ENCODE results near the gene OR1F1.

The OR1F1 gene

DNA sequence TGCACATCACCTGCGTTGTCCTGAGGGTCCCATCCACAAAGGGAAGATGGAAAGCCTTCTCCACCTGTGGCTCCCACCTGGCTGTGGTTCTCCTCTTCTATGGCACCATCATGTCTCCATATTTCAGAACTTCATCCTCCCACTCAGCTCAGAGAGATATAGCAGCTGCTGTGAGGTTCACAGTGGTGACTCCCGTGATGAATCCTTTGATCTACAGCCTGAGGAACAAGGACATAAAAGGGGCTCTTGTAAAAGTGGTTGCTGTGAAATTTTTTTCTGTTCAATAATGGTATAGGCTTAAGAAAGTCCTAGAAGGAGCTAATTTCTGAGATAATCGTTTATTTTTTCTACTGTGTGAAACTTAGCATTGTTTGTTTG is 28.2 kb downstream of the OR1F1 start (continued):
- TF ChIP-seq, protein P1, sequence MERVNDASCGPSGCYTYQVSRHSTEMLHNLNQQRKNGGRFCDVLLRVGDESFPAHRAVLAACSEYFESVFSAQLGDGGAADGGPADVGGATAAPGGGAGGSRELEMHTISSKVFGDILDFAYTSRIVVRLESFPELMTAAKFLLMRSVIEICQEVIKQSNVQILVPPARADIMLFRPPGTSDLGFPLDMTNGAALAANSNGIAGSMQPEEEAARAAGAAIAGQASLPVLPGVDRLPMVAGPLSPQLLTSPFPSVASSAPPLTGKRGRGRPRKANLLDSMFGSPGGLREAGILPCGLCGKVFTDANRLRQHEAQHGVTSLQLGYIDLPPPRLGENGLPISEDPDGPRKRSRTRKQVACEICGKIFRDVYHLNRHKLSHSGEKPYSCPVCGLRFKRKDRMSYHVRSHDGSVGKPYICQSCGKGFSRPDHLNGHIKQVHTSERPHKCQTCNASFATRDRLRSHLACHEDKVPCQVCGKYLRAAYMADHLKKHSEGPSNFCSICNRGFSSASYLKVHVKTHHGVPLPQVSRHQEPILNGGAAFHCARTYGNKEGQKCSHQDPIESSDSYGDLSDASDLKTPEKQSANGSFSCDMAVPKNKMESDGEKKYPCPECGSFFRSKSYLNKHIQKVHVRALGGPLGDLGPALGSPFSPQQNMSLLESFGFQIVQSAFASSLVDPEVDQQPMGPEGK (CRISPR knock-in tag; IDR thresholded peaks at IDR 0.05; ENCODE audit: borderline replicate concordance) = no peak
- TF ChIP-seq RARB (CRISPR knock-in tag; IDR thresholded peaks at IDR 0.05) = no peak
- TF ChIP-seq CSDC2 (CRISPR knock-in tag; IDR thresholded peaks at IDR 0.05) = no peak
- no peak for TF ChIP-seq ESRRG (CRISPR knock-in tag; IDR thresholded peaks at IDR 0.05)
- TF ChIP-seq TCF4 (CRISPR knock-in tag; IDR thresholded peaks at IDR 0.05; ENCODE audit: borderline replicate concordance) = no peak
- no peak for TF ChIP-seq ISL1 (CRISPR knock-in tag; IDR thresholded peaks at IDR 0.05)

- TF ChIP-seq ARNTL (CRISPR knock-in tag; IDR thresholded peaks at IDR 0.05; ENCODE audit: borderline replicate concordance, low read depth) (no peak), TCF4 (CRISPR knock-in tag; IDR thresholded peaks at IDR 0.05; ENCODE audit: borderline replicate concordance) (no peak), ZNF8 (CRISPR knock-in tag; IDR thresholded peaks at IDR 0.05) (no peak), SNAI2 (CRISPR knock-in tag; IDR thresholded peaks at IDR 0.05) (no peak), ESRRG (CRISPR knock-in tag; IDR thresholded peaks at IDR 0.05) (no peak), BACH2 (CRISPR knock-in tag; IDR thresholded peaks at IDR 0.05; ENCODE audit: borderline replicate concordance) (no peak), RARB (CRISPR knock-in tag; IDR thresholded peaks at IDR 0.05) (no peak), CSRNP3 (CRISPR knock-in tag; IDR thresholded peaks at IDR 0.05) (no peak)
- no peak for ATAC-seq
Measured at GRCh38 chr16:3220839-3221238, 32.8 kb downstream of the OR1F1 start.

GRCh38 chr16:3223913-3224515 is 36.0 kb downstream of the OR1F1 start:
- no peak for TF ChIP-seq OSR1 (CRISPR knock-in tag; IDR thresholded peaks at IDR 0.05)
- no peak for TF ChIP-seq PPARA (CRISPR knock-in tag; IDR thresholded peaks at IDR 0.05; ENCODE audit: borderline replicate concordance)
- TF ChIP-seq CREB5 (CRISPR knock-in tag; IDR thresholded peaks at IDR 0.05; ENCODE audit: low read depth) = no peak
- TF ChIP-seq CSDC2 (CRISPR knock-in tag; IDR thresholded peaks at IDR 0.05) = no peak
- TF ChIP-seq, protein P1 (CRISPR knock-in tag; IDR thresholded peaks at IDR 0.05; ENCODE audit: borderline replicate concordance) = no peak
- TF ChIP-seq ARNTL (CRISPR knock-in tag; IDR thresholded peaks at IDR 0.05; ENCODE audit: borderline replicate concordance, low read depth) = no peak
- TF ChIP-seq ESRRG (CRISPR knock-in tag; IDR thresholded peaks at IDR 0.05) = no peak
- no peak for TF ChIP-seq TCF4 (CRISPR knock-in tag; IDR thresholded peaks at IDR 0.05; ENCODE audit: borderline replicate concordance)
- TF ChIP-seq ZNF565 (CRISPR knock-in tag; conservative IDR thresholded peaks at IDR 0.05; ENCODE audit: low read depth) = no peak
- no peak for TF ChIP-seq ZC3H10 (CRISPR knock-in tag; IDR thresholded peaks at IDR 0.05)
- TF ChIP-seq ZFP3 (CRISPR knock-in tag; IDR thresholded peaks at IDR 0.05) = no peak
- no peak for TF ChIP-seq ISL1 (CRISPR knock-in tag; IDR thresholded peaks at IDR 0.05)
- TF ChIP-seq GLIS3 (CRISPR knock-in tag; IDR thresholded peaks at IDR 0.05) = no peak
- TF ChIP-seq ZNF70 (CRISPR knock-in tag; IDR thresholded peaks at IDR 0.05) = no peak
- TF ChIP-seq, protein P2, sequence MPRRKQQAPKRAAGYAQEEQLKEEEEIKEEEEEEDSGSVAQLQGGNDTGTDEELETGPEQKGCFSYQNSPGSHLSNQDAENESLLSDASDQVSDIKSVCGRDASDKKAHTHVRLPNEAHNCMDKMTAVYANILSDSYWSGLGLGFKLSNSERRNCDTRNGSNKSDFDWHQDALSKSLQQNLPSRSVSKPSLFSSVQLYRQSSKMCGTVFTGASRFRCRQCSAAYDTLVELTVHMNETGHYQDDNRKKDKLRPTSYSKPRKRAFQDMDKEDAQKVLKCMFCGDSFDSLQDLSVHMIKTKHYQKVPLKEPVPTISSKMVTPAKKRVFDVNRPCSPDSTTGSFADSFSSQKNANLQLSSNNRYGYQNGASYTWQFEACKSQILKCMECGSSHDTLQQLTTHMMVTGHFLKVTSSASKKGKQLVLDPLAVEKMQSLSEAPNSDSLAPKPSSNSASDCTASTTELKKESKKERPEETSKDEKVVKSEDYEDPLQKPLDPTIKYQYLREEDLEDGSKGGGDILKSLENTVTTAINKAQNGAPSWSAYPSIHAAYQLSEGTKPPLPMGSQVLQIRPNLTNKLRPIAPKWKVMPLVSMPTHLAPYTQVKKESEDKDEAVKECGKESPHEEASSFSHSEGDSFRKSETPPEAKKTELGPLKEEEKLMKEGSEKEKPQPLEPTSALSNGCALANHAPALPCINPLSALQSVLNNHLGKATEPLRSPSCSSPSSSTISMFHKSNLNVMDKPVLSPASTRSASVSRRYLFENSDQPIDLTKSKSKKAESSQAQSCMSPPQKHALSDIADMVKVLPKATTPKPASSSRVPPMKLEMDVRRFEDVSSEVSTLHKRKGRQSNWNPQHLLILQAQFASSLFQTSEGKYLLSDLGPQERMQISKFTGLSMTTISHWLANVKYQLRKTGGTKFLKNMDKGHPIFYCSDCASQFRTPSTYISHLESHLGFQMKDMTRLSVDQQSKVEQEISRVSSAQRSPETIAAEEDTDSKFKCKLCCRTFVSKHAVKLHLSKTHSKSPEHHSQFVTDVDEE (CRISPR knock-in tag; IDR thresholded peaks at IDR 0.05) = no peak
- TF ChIP-seq TOX (CRISPR knock-in tag; IDR thresholded peaks at IDR 0.05; ENCODE audit: borderline replicate concordance) = no peak
- no peak for TF ChIP-seq BACH2 (CRISPR knock-in tag; IDR thresholded peaks at IDR 0.05; ENCODE audit: borderline replicate concordance)
- no peak for TF ChIP-seq ZNF8 (CRISPR knock-in tag; IDR thresholded peaks at IDR 0.05)
- no peak for ATAC-seq
